ENCODE data around the gene CCDC116.
"Not testable (repeated sequence)": the region's sequence is repeated elsewhere in the genome, so short reads cannot be mapped to it uniquely, and the experiment has no call there.

CCDC116 gene

DNA sequence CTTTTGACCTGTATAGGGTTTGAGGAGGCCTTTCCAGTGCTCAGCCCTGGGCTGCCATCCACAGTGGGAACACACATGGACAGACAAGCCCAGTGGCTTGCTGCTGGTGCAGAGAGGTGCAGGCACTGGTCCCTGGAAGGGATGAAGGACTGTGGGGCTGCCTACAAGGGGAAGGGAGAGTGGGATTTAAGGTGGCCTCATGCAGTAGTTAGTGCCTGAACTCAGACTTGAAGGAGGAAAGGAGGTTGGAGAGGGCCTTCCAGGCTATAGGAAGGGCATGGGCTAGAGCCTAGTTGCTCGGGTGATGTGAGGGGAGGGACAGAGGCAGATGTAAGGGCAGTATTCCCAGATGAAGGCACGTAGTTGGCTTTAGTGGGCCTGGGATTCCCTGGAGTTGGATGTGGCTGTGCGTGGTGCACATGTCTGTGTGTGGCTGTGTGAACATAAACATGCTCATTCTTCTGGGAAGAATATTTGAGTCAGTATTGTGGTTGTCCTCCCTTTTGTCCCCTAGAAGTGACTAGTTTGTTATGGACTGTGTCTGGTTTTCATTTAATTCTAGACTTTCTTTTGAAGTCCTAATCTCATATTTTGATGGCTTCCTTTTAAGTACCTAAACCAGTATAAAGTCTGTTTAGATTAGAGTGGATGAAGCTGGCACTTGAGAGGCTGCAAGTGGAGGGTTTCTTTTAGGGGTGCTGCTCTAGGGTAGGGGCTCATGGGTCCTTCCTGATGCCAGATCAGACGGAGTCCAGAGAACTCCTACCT, 21.2 kb upstream of the CCDC116 start:
- no peak for DNase-seq

DNA sequence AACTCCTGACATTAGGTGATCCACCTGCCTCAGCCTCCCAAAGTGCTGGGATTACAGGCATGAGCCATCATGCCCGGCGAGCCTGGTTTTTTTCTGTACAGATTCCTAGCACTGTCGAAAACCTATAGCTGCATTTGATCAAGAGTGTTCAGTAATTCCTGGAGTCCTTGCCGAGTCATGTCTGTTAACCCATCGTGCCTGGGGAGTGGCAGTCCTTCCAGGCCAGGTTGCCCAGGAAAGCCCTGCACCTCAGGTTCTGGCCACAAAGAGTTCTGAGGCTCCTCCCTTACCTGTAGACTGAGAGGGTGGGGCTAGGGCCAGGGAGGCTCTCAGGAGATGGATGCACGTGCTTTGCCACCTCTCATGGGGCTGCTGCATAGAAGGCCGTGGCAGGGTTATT, 19.7 kb upstream of the CCDC116 start:
- DNase-seq, result no peak

DNA sequence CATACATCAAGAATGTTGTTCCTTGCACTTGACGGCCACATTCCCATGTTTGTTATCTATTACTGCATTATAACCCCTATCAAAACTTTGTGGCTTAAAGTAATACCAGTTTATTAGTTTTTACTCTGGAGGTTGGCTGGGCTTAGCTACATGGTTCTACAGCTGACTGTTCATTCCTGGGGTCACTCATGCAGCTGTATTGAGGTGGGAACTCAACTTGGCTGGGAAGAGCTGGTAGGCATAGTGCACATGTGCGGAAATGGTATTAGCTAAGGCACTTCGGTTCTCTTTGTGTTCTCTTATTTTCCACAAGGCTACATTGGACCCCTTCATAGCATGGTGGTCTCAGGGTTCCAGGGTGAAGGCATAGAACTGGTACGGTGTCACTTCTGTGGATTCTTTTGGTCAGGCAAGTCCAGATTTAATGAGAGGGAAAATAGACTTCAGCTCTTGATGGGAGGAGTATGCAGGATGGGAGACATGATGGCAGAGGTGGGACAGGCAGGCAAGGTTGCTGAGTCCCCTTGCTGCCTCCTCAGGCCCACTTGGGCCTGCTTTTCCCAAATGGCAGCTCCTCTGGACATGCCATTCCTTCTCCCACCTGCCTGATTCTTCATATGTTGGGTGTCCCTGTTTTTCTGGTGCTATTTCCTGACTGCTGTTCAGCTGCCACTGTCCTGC, 18.9 kb upstream of the CCDC116 start:
- no peak for DNase-seq

DNA sequence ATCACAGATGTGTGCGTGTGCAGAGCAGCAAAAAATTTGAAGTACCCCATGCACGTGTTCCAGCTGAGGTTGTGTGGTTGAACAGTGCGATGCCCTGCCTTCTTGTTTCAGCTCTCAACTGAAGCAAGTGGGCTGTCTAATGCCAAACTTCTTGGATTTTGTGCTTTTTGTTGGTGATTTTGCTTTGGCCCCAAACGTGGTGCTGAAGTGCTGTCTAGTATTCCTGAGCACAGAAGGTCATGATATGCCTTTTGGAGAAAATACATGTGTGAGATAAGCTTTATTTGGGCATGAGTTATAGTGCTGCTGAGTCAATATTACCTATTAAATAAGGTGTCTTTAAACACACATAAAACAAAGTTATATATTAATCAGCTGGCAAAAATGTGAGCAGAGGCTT, 16.8 kb upstream of the CCDC116 start:
- no peak for DNase-seq

DNA sequence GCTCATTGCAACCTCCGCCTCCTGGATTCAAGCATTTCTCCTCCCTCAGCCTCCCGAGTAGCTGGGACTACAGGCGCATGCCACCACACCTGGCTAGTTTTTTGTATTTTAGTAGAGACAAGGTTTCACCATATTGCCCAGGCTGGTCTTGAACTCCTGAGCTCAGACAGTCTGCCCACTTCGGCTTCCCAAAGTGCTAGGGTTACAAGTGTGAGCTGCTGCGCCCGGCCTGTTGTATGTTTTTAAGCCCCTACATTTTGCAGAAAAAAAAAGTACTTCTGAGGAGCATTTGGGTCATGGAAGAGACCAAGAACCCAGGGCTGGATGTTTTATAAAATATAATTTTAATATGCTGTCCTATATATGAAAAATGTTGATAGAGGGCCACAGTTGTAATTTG, 15.2 kb upstream of the CCDC116 start:
- DNase-seq, result not testable (repeated sequence)

DNA sequence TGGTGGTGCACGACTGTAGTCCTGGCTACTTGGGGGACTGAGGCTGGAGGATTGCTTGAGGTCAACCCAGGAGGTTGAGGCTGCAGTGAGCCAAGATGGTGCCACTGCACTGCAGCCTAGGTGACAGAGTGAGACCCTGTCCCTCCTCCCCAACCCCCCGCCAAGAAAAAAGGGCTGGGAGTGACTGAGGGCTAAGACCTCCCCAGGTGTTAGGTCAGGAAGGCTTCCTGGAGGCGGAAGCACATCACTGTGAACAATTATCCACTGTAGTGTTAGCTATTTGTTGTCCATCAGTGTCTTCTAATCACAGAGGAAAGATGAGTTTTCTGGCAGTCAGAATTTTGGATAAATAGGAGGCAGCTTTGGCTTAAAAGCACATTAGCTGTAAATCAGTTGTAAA, 11.5 kb upstream of the CCDC116 start:
- no peak for DNase-seq

DNA sequence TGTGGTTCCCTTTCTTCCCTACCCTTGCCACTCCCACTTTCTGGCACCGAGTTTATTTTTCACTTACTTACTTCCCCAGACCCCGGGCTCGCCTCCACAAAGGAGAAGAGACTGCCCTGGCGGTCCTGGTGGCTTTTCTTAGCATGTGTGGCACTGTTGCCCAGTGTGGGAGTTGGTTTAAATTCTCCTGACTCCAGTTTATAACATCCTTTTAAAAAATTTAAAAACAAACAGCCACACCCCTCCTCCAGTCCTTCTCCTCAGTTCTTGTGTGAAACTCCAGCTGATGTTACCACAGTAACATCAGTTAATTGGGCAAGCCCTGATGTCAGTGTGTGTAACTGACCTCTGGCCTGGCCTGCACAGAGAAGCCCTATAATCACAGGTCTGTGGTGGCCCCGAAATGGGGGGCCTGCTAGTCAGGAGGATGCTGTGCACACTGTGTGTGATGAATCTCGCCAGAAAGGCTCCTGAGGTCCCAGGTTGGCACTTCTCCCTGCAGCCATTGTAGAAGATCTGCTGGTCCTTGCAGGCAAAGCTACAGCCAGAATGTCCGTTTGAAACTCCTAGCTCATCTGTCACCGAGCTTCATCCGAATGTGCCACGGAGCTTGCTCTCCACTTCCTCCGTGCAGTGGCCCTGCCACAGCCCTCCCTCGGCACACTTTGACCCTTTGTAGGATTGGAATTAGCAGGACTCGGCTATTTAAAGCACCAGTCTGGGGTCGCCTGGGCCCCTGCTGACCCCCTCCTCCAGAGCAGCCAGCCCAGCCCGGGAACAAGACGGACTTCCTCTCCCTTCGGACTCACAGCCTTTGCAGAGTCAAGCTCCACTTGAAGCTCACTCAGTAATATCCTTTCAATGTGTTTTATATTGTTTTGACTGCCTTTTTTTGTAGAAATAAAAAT, 10.3 kb upstream of the CCDC116 start:
- no peak for DNase-seq

DNA sequence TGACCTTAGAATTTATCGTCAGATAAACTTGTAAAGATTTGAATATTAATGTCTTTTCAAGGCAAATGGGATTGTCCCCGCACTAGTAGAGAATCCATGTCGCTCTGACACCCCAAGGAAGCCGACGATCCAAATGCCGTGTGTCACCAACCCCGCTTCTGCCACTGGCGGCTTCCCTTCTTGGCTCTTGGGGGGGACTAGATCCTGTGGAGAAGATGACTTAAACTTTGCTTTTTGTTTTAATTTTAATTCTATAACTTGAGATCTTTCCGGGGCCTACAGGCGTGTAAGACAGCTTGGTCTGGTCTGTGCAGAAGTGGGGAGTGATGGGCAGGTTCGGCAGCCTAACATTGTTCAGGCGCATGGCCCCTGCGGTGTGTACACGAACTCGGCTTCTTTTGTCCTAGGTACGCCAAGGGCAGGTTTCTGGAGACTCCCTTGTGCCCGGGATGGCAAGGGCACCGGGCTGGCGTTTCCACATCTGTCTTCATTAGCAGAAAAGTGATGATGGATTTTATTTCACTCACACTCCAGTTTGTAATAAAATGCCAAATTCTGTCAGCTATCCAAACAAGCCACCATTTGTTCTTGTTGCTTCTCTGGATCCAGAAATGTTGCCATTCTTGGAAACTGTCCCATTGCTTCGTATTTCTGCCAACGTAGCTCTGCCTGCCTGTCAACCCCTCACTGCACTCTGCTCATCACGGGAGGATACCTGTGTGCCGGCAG, 9.5 kb upstream of the CCDC116 start:
- DNase-seq, result no peak

DNA sequence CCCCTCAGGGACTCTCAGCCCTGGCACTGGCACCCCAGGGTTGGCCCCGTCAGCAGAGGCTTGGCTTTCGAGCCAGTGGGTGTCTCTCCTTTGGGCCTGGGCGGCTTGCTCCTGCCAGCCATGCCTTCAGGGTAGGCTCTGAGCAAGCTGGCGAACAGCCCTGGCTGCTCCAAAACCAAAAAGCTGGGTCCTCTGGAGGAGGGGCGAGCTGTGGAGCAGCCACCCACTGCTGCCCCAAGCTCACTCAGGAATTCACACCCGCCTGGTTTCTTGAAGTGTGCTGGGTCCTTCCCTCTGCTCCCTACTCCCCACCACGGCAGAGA, 9.0 kb upstream of the CCDC116 start:
- no peak for DNase-seq

DNA sequence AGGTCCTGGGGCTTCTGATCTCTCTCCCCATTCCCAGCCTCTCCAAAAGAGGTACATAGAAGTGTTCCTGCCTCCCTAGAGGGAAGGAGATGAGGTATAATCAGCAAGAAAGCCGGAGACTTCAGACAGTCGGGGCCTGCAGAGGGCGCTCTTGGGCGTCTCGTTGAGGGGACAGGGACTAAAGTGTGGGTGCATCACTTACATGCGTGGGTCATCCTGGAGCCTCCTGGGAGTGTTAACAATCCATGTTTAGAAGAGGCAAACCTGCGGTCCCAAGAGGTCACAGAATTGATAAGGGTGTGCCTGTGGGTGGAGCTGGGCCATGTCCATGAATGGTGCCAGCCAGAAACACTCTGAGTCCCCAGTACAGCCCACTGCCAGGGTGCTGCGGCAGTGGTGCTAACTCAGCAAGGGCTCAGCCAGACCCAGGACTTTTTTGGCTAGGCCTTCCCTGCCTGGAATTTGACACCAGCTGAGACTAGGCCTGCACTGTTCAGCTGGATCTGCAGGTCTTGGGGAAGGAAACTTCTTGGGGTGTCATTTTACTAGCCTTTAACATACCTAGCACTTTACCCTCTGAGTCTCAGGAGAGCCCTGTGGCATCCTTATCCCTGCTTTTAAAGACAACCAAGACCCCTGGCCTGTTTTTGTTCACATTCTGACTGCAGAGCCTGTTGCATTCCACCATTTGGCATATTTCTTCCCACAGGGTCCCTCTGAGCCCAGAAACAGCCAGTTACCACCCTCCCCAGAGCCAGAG, 8.3 kb upstream of the CCDC116 start:
- DNase-seq, result no peak

DNA sequence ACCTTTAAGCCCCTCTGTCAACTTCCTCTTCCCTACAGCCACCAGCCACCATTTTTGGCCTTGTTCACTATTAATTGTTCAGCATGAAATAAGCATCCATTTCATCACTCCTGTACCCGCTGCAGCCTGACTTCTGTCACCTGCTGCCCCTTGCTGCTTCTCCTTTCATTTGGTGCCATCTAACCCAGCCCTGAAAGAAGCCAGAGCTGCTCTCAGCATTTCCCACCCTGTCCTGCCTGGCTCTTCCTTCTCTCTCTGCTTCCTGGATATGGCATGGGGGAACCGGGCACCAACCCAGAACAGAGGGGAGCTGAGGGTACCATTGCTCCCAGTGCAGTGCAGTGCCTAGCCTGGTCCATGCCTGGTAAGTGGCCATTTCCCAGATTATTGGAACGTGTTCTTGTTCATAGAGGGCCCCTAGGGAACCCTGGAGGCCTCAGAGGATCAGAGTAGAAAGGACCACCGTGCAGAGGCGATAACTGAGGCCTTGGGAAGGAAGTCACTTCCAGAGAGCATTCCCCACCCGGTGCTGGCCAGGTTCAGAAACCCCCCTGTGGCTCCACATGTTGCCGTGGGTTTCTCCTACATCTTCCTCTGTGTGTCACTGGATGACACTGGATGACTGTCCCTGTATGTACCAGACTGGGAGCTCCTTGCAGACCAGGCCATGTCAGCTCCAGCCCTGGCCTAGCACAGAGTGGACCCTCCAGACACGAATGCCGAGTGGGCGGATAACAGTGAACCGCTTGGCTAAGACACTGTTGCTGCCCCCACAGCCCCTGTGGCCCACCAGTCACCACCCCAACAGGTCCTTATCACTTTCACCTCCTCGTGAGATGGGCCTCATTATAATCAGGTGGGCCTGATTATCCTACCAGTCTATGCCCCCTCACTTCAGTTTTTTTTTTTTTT, 7.4 kb upstream of the CCDC116 start:
- no peak for DNase-seq

DNA sequence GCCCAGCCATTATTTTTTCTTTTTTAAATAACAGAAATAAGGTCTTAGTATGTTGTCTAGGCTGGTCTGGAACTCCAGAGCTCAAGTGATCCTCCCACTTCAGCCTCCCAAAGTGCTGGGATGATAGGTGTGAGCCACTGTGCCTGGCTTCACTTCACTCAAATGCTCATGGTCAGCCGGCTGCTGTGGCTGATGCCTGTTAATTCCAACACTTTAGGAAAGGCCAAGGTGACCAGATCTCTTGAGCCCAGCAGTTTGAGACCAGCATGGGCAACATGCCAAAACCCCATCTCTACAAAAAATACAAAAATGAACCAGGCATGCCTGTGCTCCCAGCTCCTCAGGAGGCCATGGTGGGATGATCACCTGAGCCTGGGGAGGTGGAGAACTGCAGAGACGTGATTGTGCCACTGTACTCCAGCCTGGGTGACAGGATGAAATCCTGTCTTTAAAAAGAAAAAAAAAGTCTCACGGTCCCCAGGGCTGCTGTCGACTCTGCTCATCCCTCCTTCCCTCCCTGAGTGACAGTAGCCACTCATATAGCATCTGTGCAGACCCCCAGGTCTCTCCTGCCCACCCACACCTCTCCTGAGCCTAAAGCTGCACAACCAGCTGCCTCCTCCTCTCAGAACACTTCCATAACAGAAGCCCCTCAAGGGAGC, 6.4 kb upstream of the CCDC116 start:
- DNase-seq, result no peak

DNA sequence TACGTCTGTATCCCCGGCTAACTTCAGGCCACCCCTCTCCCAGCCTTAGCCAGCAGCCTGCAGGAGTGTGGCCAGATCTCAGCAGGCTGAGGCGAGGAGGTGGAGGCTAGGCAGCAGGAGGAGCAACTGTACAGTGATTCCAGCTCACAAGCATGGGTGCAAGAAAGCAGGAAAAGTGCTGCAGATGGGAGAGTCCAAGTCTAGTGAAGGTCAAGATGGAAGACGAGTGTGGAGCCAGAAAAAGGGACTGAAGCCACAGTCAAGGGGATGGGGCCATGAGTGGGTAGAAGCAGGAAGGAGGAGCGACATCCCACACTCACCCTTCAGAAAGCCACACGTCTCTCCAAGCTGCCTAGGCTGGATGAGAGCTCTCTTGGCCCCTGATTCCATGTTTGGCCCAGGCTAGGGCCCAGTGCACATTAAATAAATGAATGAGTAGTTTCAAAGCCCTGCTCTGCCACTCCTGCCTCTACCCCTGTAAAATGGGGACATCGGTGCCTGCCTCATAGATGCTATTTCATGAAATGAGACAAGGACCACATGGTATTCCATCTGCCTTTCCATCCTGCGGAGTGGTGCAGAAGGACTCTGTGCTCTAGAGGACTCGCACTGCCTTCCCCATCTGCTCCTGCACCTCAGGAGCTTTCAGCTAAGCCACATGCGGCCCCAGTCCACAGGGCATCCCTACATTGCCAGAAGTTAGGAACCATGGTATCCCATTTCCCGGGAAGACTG, 5.7 kb upstream of the CCDC116 start:
- no peak for DNase-seq

DNA sequence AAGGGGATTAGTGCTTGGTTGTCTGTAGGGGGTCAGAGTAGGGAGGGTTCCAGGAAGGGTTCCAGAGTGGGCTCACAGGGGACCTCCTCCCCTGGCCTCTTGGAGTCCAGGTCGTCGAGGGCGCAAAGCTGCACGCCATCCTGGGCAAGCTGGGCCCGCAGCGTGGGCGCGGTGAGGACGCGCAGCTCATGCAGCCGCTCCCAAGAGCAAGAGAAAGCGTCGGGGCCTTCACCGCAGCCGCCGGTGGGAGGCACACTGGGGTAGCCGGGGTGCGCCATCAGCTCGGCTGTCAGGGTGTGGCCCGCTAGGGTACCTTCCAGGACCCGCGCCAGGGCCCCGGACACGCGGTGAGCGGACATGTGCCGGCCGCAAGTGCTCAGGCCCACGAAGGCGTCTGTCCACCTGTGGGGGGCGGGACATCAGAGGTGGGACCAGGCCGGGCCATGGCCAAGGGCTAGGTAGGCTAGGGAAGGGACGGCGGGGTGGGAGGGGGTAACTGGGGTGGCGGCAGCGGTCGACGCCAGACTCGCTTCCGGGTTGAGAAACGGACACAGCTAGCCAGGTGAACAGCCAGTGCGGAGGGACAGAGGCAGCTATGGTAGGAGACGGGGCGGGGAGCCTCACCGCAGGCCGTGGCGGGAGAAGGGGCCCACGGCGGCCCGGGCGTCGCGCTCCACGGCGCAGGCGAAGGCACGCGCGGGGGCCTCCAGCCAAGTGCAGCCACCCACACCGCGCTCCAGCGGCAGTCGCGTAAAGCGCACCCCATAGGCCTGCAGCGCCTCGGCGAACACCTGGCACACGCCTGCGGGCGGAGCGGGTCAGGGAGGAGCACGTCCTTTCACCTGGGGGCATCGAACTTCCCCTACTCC, 3.9 kb upstream of the CCDC116 start:
- DNase-seq, result no peak

DNA sequence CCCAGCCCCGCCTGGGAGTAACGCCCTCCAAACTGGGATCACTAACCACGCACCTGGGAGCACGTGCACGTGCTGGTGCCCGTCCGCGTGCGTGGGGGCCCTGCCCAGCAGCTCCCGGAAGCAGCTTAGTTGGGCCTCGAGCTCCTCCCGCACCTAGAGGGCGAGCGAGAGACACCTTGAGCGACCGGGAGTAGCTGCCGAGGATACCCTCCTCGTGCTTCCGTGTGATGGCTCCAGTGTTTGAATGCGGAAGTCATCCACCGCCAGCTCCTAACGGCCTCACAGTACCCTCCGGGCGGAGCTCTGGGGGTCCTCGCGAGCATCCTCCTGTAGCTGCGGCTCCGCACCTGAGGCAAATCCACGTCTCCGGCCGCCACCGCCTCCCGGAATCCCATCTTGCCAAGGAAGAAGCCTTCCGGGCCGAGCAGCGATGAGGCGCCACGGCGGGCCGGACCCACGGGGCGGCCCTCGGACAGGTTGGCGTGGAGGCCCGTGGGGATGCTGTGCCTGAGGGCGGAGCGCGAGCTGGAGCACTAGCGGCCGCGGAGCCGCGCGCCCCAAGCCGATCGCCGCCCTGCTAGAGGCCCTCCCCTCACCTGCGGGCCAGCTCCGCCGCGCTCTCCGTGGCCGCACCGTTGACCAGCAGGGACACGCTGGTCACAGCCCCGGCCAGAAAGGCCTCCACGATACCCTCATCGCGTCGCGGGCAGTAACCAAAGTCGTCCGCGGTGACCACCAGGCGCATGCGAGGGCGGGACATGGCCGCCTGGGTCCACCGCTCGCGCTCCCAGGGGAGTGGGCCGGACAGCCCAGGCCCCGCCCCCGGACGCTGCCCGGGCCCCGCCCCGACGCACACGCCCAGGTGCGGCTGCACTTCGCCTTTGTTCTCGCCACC, 3.1 kb upstream of the CCDC116 start, which contains the start of gene YDJC:
Gene YDJC, minus strand, starts transcription at position 768 of the 895 bp plus-strand sequence. Its CDS starts 8 bp downstream, at position 760.
- DNase-seq, result peak; percentile 89

DNA sequence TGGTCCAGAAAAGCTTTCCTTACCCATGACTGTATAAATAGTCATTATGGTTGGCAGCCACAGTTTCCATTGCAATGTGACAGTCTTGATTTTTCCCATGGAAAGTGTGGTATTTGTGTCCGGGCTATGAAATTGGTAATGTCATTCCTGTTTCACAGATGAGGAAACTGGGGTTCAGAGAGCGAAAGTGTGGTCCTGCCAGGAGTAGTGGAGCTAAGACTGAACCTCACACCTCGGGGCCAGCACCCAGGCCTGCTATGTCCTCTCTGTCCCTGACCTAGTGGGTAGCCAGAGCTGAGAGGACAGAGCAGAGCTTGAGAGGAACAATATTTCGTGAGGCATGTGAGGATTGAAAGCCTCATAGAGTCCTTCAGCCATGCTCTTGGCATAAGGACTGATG, 1.5 kb upstream of the CCDC116 start:
- no peak for DNase-seq

DNA sequence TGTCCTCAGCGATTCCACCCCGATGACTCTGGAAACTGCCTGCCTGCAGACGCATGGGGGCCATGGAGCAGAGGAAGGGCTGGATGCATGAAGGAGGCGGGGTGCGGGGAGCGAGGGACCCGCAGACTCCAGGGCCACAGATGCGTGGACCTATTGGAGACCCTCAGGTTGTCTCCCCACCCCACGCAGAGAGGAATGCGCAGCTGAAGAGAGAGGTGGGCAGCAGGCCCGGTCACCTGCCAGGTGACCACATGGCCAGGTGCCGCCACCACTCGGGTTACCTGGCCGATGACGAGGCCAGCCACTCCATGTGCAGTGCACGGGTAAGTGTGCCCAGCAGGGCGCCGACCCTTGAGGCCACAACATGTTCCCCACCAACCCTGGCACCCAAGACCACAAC, 371 bp downstream of the CCDC116 start:
- no peak for DNase-seq

DNA sequence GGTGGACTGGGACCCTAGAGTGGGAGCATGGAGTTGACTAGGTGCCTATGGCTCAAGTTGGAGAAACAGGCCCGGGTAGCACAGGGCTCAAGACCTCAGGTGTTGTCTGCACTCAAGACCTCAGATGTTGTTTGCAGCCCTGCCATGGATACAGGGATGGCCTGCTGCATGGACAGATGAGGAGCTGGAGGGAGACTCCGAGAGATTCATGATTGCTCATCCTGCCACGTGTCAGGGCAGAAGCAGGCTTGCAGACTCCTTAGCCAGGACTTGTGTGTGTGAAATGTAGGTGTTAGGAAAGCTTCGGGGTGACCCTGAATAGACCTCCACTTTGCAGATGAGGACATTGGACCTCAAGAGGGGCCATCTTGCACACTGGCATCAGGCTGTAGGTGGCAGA, 921 bp downstream of the CCDC116 start:
- no peak for DNase-seq
